Dendritic cell treated with granulocyte-macrophage colony-stimulating factor and Interleukin-4, amounts not matched to agents 40 ng/mL and 50 ng/mL, for 4 days (primary cell): ENCODE data around the gene GALNT5.

ENCODE experiments used
- H3K27ac Mint-ChIP-seq: one replicate; pipeline ENCODE4 v1.8.0; 2022; ENCODE audit warnings: mild to moderate bottlenecking, mixed read lengths
- H3K27me3 Mint-ChIP-seq: one replicate; pipeline ENCODE4 v1.8.0; 2022; ENCODE audit warnings: mild to moderate bottlenecking, mixed read lengths
- H3K36me3 Mint-ChIP-seq: one replicate; pipeline ENCODE4 v1.8.0; 2022; ENCODE audit warnings: low read depth, mixed read lengths
- H3K4me1 Mint-ChIP-seq: one replicate; pipeline ENCODE4 v1.8.0; 2022; ENCODE audit warnings: low read depth, mixed read lengths
- H3K4me3 Mint-ChIP-seq: one replicate; pipeline ENCODE4 v1.8.0; 2022; ENCODE audit warnings: mild to moderate bottlenecking, moderate library complexity, mixed read lengths
- H3K9me3 Mint-ChIP-seq: one replicate; pipeline ENCODE4 v1.8.0; 2022; ENCODE audit warnings: mixed read lengths
- intact Hi-C: fragments of 100-400 bp; cut with micrococcal nuclease; formaldehyde crosslinking; loops from one replicate; pipeline ENCODE4 v1.15.0; 2022

Gene GALNT5

DNA sequence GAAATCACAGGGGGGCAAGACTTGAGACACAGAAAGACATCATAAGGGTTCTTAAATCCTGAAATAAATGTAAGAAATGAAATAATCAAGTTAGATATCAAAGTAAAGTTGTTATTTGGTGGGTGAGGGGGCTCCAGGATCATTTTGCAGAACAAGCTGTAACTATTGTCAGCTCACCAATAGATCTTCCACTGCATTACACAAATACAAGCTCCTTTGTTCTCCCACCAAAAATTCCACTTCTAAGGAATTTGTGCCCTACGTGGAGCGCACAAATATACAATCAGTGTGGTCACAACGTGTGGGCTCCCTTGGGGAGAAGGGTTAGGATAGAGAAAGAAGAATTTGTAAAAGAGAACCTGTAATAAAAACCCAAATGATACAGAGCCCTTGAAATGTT is 19.2 kb upstream of the GALNT5 start:
- no peak overlapping the region for H3K4me3 Mint-ChIP-seq
- peaks cover 4% of the 10 kb centered on the region for H3K9me3 Mint-ChIP-seq
- H3K27me3 Mint-ChIP-seq: no peaks in the 10 kb centered on the region
- no peak overlapping the region for H3K27ac Mint-ChIP-seq
- intact Hi-C loops: no loop called here
- no peaks in the 10 kb centered on the region for H3K36me3 Mint-ChIP-seq
- H3K4me1 Mint-ChIP-seq: no peaks in the 10 kb centered on the region

- Mint-ChIP-seq H3K27me3 (no peaks in the 10 kb centered on the region), H3K27ac (no peak overlapping the region), H3K4me1 (no peaks in the 10 kb centered on the region), H3K9me3 (no peaks in the 10 kb centered on the region), H3K4me3 (no peak overlapping the region), H3K36me3 (no peaks in the 10 kb centered on the region)
- intact Hi-C loops: no loop called here
Observed at GRCh38 chr2:157244691-157245090, 12.8 kb upstream of the GALNT5 start.

DNA sequence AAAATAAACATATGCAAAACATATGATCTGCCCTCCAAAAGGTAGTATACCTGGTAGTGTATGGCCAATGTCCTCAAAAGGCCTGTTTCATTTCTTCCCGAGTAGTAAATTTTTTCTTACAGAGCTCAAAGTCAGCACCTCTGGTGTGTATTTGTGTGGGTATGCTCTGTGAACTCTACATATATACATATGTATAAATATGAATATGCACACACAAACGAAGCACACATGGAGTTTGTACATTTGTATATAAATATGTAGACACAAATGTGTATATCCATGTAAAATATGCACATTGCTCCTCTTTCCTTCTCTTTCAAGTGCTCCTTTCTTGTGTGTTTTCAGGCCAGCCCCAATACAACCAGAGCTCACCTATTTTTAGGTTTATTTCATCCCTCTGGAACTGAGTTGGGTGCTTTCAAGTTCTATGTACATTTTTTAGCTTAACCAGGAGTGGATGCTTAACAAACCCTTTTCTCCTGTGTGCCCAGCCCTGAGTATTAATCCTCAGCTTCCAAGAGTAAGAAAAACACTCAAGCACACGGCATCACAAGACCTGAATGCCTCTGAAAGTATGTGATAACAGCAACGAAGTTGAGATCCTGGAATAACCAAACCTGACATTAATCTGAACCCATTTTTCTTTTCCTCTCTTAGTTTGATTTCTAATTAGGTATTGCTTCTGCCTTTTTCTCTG is 12.2 kb upstream of the GALNT5 start:
- H3K27ac Mint-ChIP-seq: no peak overlapping the region
- intact Hi-C loops: no loop called here
- no peak overlapping the region for H3K4me3 Mint-ChIP-seq
- no peaks in the 10 kb centered on the region for H3K4me1 Mint-ChIP-seq
- no peaks in the 10 kb centered on the region for H3K9me3 Mint-ChIP-seq
- no peaks in the 10 kb centered on the region for H3K36me3 Mint-ChIP-seq
- no peaks in the 10 kb centered on the region for H3K27me3 Mint-ChIP-seq

DNA sequence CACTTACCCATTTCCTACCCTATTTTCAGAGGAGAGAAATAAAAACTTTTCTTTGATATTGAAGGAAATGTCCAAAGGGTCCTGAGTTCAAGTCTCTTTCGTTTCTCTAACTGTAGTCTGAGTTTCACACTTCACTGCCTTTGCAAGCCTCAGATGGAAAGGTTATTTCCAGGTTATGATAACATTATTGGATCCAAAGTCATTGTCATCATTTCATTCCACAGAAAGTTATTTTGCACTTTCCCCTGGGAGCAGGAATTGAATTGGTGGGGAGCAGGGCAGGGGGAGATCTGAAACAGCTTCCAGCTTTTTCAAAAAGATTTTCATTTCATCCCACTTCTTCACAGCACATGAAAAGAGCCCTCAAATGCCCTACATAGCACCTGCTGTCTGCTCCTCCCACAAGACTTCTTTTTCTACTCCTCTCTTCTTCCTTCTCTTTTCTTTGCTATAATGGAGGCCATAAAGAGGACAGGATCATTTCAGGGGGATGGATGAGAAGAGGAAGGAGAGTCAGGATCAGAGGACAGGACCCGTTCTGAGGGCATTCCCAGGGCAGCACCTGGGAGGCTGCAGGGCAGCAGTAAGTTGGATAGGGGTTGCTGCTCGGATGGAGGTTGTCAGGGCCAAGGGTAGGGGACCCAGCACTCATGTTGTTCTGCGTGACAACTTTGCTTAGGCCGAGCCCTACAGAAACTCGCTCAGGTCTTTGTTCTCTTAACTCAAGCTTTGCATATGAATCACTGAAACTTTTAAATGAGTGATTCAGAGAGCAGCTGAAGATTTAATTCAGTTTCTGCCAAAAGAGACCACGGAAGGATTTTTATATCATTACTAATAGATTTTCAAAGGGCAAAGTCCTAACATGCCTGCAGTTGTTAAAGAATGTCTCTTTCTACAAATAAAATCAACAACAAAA is 11.4 kb upstream of the GALNT5 start:
- no peaks in the 10 kb centered on the region for H3K27me3 Mint-ChIP-seq
- no peak overlapping the region for H3K4me3 Mint-ChIP-seq
- no peaks in the 10 kb centered on the region for H3K4me1 Mint-ChIP-seq
- H3K9me3 Mint-ChIP-seq: no peaks in the 10 kb centered on the region
- H3K27ac Mint-ChIP-seq: no peak overlapping the region
- no peaks in the 10 kb centered on the region for H3K36me3 Mint-ChIP-seq
- intact Hi-C loops: no loop called here

GRCh38 chr2:157246765-157247407 is 10.6 kb upstream of the GALNT5 start:
- no peak overlapping the region for H3K4me3 Mint-ChIP-seq
- H3K36me3 Mint-ChIP-seq: no peaks in the 10 kb centered on the region
- H3K27ac Mint-ChIP-seq: no peak overlapping the region
- no peaks in the 10 kb centered on the region for H3K4me1 Mint-ChIP-seq
- H3K27me3 Mint-ChIP-seq: no peaks in the 10 kb centered on the region
- intact Hi-C loops: no loop called here
- H3K9me3 Mint-ChIP-seq: no peaks in the 10 kb centered on the region

DNA sequence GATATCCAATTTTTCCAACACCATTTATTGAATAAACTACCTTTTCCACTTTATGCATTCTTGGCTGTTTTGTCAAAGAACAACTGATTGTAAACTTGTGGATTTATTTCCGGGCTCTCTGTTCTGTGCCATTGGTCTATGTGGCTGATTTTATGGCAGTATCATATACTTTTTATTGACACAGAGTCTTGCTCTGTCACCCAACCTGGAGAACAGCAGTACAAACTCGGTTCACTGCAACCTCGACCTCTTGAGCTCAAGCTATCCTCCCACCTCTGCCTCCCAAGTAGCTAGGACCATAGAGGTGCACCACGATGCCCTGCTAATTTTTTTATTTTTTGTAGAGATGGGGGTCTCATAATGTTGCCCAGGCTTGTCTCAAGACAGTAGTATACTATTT is 6.7 kb upstream of the GALNT5 start:
- Mint-ChIP-seq H3K9me3 (no peaks in the 10 kb centered on the region), H3K27ac (no peak overlapping the region), H3K4me3 (no peak overlapping the region), H3K4me1 (no peaks in the 10 kb centered on the region), H3K36me3 (no peaks in the 10 kb centered on the region), H3K27me3 (no peaks in the 10 kb centered on the region)
- intact Hi-C loops: no loop called here

GRCh38 chr2:157251932-157252331 is 5.6 kb upstream of the GALNT5 start:
- Mint-ChIP-seq H3K27ac (no peak overlapping the region), H3K36me3 (no peaks in the 10 kb centered on the region), H3K4me3 (no peak overlapping the region), H3K4me1 (no peaks in the 10 kb centered on the region), H3K27me3 (no peaks in the 10 kb centered on the region), H3K9me3 (no peaks in the 10 kb centered on the region)
- intact Hi-C loops: no loop called here

DNA sequence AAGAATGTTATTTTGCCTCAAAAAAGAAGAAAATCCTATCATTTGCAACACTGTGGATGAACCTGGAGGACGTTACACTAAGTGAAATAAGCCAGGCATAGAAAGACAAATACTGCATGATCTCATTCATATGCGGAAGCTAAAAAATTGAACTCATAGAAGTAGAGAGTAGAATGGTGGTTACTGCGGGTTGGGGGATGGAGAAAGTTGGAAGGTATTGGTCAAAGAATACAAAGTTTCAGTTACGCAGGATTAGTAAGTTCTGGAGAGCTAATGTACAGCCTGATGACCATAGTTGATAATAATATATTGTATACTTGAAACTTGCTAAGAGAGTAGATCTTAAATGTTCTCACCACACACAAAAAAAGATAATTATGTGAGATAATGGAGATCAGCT is 5.0 kb upstream of the GALNT5 start:
- no peaks in the 10 kb centered on the region for H3K9me3 Mint-ChIP-seq
- intact Hi-C loops: no loop called here

DNA sequence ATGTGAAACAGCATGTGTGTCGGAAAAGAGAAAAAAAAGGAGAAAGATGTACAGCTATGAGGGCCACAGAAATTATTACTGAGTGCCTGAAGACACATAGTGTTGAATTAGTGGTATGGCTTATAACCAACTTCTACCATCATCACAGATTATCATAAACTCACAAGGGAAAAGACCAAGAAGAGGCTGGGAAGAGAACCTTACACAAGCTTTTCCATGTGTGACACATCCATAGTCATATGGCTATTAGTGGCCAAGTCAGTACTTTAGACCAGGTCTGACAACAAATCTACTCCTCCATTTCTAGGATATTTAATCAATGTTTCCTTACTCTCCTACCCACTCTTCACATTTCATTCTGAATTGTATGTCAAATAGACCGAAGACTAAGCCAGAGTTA is 3.5 kb upstream of the GALNT5 start:
- Mint-ChIP-seq H3K4me3 (no peak overlapping the region), H3K9me3 (no peaks in the 10 kb centered on the region), H3K27ac (no peak overlapping the region), H3K27me3 (no peaks in the 10 kb centered on the region), H3K4me1 (peaks cover 10% of the 10 kb centered on the region), H3K36me3 (no peaks in the 10 kb centered on the region)
- intact Hi-C loops: no loop called here

More for the DNA sequence above, 5.0 kb upstream of the GALNT5 start:
- no peaks in the 10 kb centered on the region for H3K36me3 Mint-ChIP-seq
- no peak overlapping the region for H3K4me3 Mint-ChIP-seq
- H3K27me3 Mint-ChIP-seq: no peaks in the 10 kb centered on the region
- H3K4me1 Mint-ChIP-seq: peaks cover 4% of the 10 kb centered on the region
- H3K27ac Mint-ChIP-seq: no peak overlapping the region

DNA sequence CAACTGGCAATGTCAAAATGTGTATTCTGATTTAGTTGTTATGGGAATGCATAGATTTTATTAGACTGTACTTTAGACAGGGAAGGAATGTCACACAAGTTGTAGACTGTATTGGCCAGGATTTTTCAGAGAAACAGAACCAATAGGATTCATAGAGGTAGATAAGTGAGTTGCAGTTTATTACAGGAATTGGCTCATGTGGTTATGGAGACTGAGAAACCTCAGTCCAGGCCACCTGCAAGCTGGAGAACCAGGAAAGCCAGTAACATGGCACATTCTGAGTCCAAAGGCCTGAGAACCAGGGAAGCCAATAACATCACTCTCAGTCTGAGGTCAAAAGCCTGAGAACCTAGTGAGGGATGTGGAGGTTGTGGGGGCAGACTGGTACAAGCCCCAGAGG is 1.8 kb upstream of the GALNT5 start:
- peaks cover 10% of the 10 kb centered on the region for H3K4me1 Mint-ChIP-seq
- no peak overlapping the region for H3K27ac Mint-ChIP-seq
- H3K27me3 Mint-ChIP-seq: no peaks in the 10 kb centered on the region
- no peak overlapping the region for H3K4me3 Mint-ChIP-seq
- no peaks in the 10 kb centered on the region for H3K9me3 Mint-ChIP-seq
- intact Hi-C loops: no loop called here
- H3K36me3 Mint-ChIP-seq: no peaks in the 10 kb centered on the region

DNA sequence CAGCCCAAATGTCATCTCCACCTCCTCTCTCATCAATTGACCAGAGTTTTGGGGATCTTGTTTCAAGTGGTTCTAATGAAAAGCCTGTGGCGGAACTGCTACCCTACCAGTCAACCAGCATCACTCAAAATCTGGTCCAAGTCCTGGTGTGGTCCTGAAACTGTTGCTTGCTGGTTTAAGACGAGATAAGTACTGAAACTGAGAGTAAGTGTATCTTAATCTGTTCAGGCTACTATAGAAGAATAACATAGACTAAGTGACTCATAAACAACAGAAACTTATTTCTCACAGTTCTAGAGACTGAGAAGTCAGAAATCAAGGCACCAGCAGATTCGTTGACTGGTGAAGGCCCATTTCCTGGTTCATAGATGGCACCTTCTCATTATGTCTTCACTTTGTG is 879 bp upstream of the GALNT5 start:
- H3K27me3 Mint-ChIP-seq: no peaks in the 10 kb centered on the region
- no peaks in the 10 kb centered on the region for H3K9me3 Mint-ChIP-seq
- no peak overlapping the region for H3K27ac Mint-ChIP-seq
- no peak overlapping the region for H3K4me3 Mint-ChIP-seq
- intact Hi-C loops: no loop called here
- H3K4me1 Mint-ChIP-seq: peaks cover 10% of the 10 kb centered on the region
- no peaks in the 10 kb centered on the region for H3K36me3 Mint-ChIP-seq

DNA sequence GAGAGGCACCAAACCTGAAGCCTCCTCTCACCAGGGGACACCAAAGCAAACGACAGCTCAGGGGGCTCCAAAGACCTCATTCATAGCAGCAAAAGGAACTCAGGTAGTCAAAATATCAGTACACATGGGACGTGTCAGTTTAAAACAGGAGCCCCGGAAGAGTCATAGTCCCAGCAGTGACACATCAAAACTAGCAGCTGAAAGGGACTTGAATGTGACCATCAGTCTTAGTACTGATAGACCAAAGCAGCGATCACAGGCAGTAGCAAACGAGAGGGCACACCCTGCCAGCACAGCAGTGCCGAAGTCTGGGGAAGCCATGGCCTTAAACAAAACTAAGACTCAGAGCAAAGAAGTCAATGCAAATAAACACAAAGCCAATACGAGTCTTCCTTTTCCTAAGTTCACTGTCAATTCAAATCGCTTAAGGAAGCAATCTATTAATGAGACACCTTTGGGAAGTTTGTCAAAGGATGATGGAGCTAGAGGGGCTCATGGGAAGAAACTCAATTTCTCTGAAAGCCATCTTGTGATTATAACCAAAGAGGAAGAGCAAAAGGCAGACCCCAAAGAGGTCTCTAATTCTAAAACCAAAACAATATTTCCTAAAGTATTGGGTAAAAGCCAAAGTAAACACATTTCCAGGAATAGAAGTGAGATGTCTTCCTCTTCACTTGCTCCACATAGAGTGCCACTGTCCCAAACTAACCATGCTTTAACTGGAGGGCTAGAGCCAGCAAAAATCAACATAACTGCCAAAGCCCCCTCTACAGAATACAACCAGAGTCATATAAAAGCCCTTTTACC is 1.2 kb downstream of the GALNT5 start:
- H3K27ac Mint-ChIP-seq: no peak overlapping the region

GRCh38 chr2:157259386-157259785 is 1.9 kb downstream of the GALNT5 start:
- intact Hi-C loops: no loop called here
- Mint-ChIP-seq H3K27ac (no peak overlapping the region), H3K27me3 (no peaks in the 10 kb centered on the region), H3K9me3 (no peaks in the 10 kb centered on the region), H3K4me3 (no peak overlapping the region), H3K4me1 (peaks cover 10% of the 10 kb centered on the region), H3K36me3 (no peaks in the 10 kb centered on the region)

More for the DNA sequence above, 1.2 kb downstream of the GALNT5 start:
- H3K9me3 Mint-ChIP-seq: no peaks in the 10 kb centered on the region
- intact Hi-C loops: no loop called here
- H3K27me3 Mint-ChIP-seq: no peaks in the 10 kb centered on the region
- H3K4me1 Mint-ChIP-seq: peaks cover 10% of the 10 kb centered on the region
- H3K36me3 Mint-ChIP-seq: no peaks in the 10 kb centered on the region
- no peak overlapping the region for H3K4me3 Mint-ChIP-seq
